SK-N-SH (cell line): Measurements from ENCODE around the gene SMIM22. TPM values are rescaled to one million over a fixed set of nuclear protein-coding genes. Genes with fewer than 3 reads are reported as not detected.
A peak's percentile ranks its signal among the peaks of the same experiment; 100 is the strongest.

Experiments
- CTCF ChIA-PET: fragments of 300-600, 350-600 bp; formaldehyde crosslinking; extraction: SDS; loops from one replicate; lab custom pipeline; 2021; lab: Yijun Ruan, JAX
- POLR2A ChIA-PET: fragments of 350-600 bp; sonication (Branson Sonifier 250); formaldehyde crosslinking; extraction: SDS; loops from one replicate; lab custom pipeline; 2020; ENCODE audit warnings: antibody characterized with exemption, inconsistent platforms; lab: Yijun Ruan, JAX
- DNase-seq: peaks from one replicate; pipeline ENCODE4 v3.0.0; 2012
- H2AFZ ChIP-seq: fragments of 200-600 bp; sonication (generic); 2 replicates; pipeline ENCODE4 v1.8.1; 2016; ENCODE audit warnings: antibody characterized with exemption, mild to moderate bottlenecking, low read depth
- H3F3A ChIP-seq: fragments of 200-600 bp; sonication (generic); replicated peaks from 2 replicates; pipeline ENCODE3; 2016; ENCODE audit warnings: antibody characterized with exemption, mild to moderate bottlenecking; ENCODE audit not compliant: insufficient read depth
- H3K27ac ChIP-seq, 2 experiments: fragments of 200-500 bp in 1 of 2; fragments of 200-600 bp in 1 of 2; sonication (Bioruptor generic) in 1 of 2; sonication (generic), shearing (Covaris generic) in 1 of 2; 2 replicates each; pipeline versions ENCODE4 v1.5.1 to v1.6.1; 2014 to 2016; ENCODE audit warnings: low read depth in 2 of 2, inconsistent platforms in 1 of 2, low read length in 1 of 2, mild to moderate bottlenecking in 1 of 2, mixed read lengths in 1 of 2
- H3K27me3 ChIP-seq: fragments of 200-600 bp; sonication (generic), shearing (Covaris generic); 2 replicates; pipeline ENCODE4 v1.6.1; 2016; ENCODE audit warnings: mixed run types; ENCODE audit not compliant: insufficient read depth
- H3K36me3 ChIP-seq, 2 experiments: fragments of 200-500 bp in 1 of 2; fragments of 200-600 bp in 1 of 2; sonication (Bioruptor generic) in 1 of 2; sonication (generic) in 1 of 2; replicated peaks in 1 of 2; 2 replicates each; pipeline versions ENCODE3 to v1.5.1; 2014 to 2016; ENCODE audit warnings: low read length in 1 of 2, mild to moderate bottlenecking in 1 of 2; ENCODE audit not compliant: insufficient read depth in 2 of 2, control insufficient read depth in 1 of 2
- H3K4me1 ChIP-seq, 2 experiments: fragments of 200-500 bp in 1 of 2; fragments of 200-600 bp in 1 of 2; sonication (Bioruptor generic) in 1 of 2; sonication (generic), shearing (Covaris generic) in 1 of 2; 2 replicates each; pipeline versions ENCODE4 v1.5.1 to v1.6.1; 2014 to 2016; ENCODE audit warnings: low read depth in 1 of 2, low read length in 1 of 2, mixed run types in 1 of 2; ENCODE audit not compliant: insufficient read depth in 2 of 2, control insufficient read depth in 1 of 2
- H3K4me2 ChIP-seq: fragments of 200-600 bp; sonication (generic), shearing (Covaris generic); 2 replicates; pipeline ENCODE4 v1.6.1; 2017; ENCODE audit warnings: mixed run types
- H3K4me3 ChIP-seq, 2 experiments: fragments of 200-500 bp in 1 of 2; fragments of 200-600 bp in 1 of 2; sonication (Bioruptor generic) in 1 of 2; sonication (generic), shearing (Covaris generic) in 1 of 2; 2 replicates each; pipeline versions ENCODE4 v1.5.1 to v1.8.1; 2014 to 2016; ENCODE audit warnings: low read depth in 2 of 2, inconsistent platforms in 1 of 2, low read length in 1 of 2, mild to moderate bottlenecking in 1 of 2, mixed read lengths in 1 of 2, moderate library complexity in 1 of 2
- H3K79me2 ChIP-seq: fragments of 200-600 bp; sonication (generic); 2 replicates; pipeline ENCODE4 v1.8.1; 2017; ENCODE audit warnings: mild to moderate bottlenecking; ENCODE audit not compliant: insufficient read depth
- H3K9ac ChIP-seq: fragments of 200-600 bp; sonication (generic); 2 replicates; pipeline ENCODE4 v1.6.1; 2017; ENCODE audit warnings: mixed run types
- H3K9me2 ChIP-seq: fragments of 200-600 bp; sonication (generic); 2 replicates; pipeline ENCODE4 v1.6.1; 2017; ENCODE audit warnings: mixed run types
- H3K9me3 ChIP-seq: fragments of 200-600 bp; sonication (generic); 2 replicates; pipeline ENCODE4 v1.6.1; 2017; ENCODE audit warnings: mixed run types, mild to moderate bottlenecking, moderate library complexity
- H4K20me1 ChIP-seq: fragments of 200-600 bp; sonication (generic); 2 replicates; pipeline ENCODE4 v1.6.1; 2017; ENCODE audit warnings: mild to moderate bottlenecking, mixed run types; ENCODE audit not compliant: insufficient read depth
- CHD2 ChIP-seq: fragments of 150-350 bp; IDR thresholded peaks from 2 replicates; pipeline ENCODE4 v1.6.1; 2018; ENCODE audit warnings: low read length; ENCODE audit not compliant: partially characterized antibody
- ELF1 ChIP-seq: IDR thresholded peaks from 2 replicates; pipeline ENCODE4 v1.4.0; 2012
- GATA2 ChIP-seq: sonication (generic); formaldehyde crosslinking; IDR thresholded peaks from 2 replicates; pipeline ENCODE4 v1.5.0; 2020; ENCODE audit warnings: mild to moderate bottlenecking, missing genetic modification reagents
- MXI1 ChIP-seq: IDR thresholded peaks from 2 replicates; pipeline ENCODE4 v1.6.1; 2012; ENCODE audit warnings: mild to moderate bottlenecking, low read depth, low read length, improper control_type of control experiment
- NFIC ChIP-seq: IDR thresholded peaks from 2 replicates; pipeline ENCODE4 v1.4.0; 2012; ENCODE audit warnings: borderline replicate concordance
- POLR2AphosphoS5 ChIP-seq: IDR thresholded peaks from 2 replicates; pipeline ENCODE4 v1.6.1; 2012; ENCODE audit warnings: low read depth, low read length
- RFX5 ChIP-seq: IDR thresholded peaks from 2 replicates; pipeline ENCODE4 v1.6.1; 2012; ENCODE audit warnings: mild to moderate bottlenecking, improper control_type of control experiment, low read length
- SIN3A ChIP-seq: IDR thresholded peaks from 2 replicates; pipeline ENCODE4 v1.6.1; 2012; ENCODE audit warnings: low read depth, mild to moderate bottlenecking, low read length, moderate library complexity, borderline replicate concordance
- TCF12 ChIP-seq: IDR thresholded peaks from 2 replicates; pipeline ENCODE4 v1.4.0; 2012
- YY1 ChIP-seq: IDR thresholded peaks from 2 replicates; pipeline ENCODE4 v1.4.0; 2012; ENCODE audit warnings: low read depth, mild to moderate bottlenecking
- WGBS: methylation state at CpG from one replicate; pipeline ENCODE4 v1.1.6; 2017; ENCODE audit warnings: low lambda C conversion rate; 5-methylcytosine and 5-hydroxymethylcytosine counted together
- polyA plus RNA-seq, 3 experiments: library from polyadenylated mRNA; depleted of rRNA; stranded (reverse); fragments of >200 nt; gene quantifications; 2 replicates each; pipeline ENCODE4 v1.2.3, GENCODE V29; 2012
- TF ChIP-seq, protein P1 (sequence below): IDR thresholded peaks from 2 replicates; pipeline ENCODE4; 2012
- TF ChIP-seq, protein P2 (sequence below): IDR thresholded peaks from 2 replicates; pipeline ENCODE4 v1.4.0; 2012; ENCODE audit warnings: low read depth, borderline replicate concordance
- TF ChIP-seq, protein P3 (sequence below): IDR thresholded peaks from 2 replicates; pipeline ENCODE4 v1.4.0; 2012; ENCODE audit warnings: low read depth, borderline replicate concordance
- TF ChIP-seq, protein P4 (sequence below): fragments of 150-350 bp; IDR thresholded peaks from 2 replicates; pipeline ENCODE4 v1.6.1; 2016; ENCODE audit warnings: mild to moderate bottlenecking, low read depth, low read length

Gene SMIM22
- polyA plus RNA-seq, 1 of the 3 experiments (the other 2 are of a cell fraction) = not detected

DNA sequence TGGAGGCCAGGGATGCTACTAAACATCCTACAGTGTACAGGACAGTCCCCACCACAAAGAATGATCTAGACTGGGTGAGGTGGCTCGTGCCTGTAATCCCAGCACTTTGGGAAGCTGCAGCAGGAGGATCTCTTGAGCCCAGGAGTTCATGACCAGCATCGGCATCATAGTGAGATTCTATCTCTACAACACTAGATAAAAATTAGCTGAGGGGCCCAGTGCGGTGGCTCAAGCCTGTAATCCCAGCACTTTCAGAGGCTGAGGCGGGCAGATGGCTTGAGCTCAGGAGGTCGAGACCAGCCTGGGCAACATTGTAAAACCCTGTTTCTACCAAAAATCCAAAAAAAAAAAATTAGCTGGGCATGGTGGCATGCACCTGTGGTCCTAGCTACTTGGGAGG is 22.8 kb upstream of the SMIM22 start:
- Histone ChIP-seq H3K27ac (peak overlapping the region in 1 of 2 experiments; percentile 52; a peak in 2 of 4 replicates), H3K4me1 (peaks cover 0 to 16% of the 10 kb centered on the region in 2 experiments; a peak in 1 of 4 replicates), H3K36me3 (no peaks in the 10 kb centered on the region), H3K79me2 (no peaks in the 10 kb centered on the region), H3F3A (peaks cover 6% of the 10 kb centered on the region), H3K27me3 (no peaks in the 10 kb centered on the region), H3K9me2 (no peaks in the 10 kb centered on the region), H3K4me3 (no peak overlapping the region), H3K9me3 (no peaks in the 10 kb centered on the region), H3K4me2 (no peak overlapping the region), H3K9ac (no peak overlapping the region), H4K20me1 (no peaks in the 10 kb centered on the region), H2AFZ (no peak overlapping the region)
- DNase-seq = no peak
- ChIA-PET POLR2A (interaction anchor here (0.7 kb wide), 1 partner anchor 31 kb away, joined by 3 read pairs; no protein-coding TSS in a partner anchor), CTCF (interaction anchor here (1.2 kb wide), 1 partner anchor 10 kb away, joined by 3 read pairs; no protein-coding TSS in a partner anchor)
- TF ChIP-seq YY1 = no peak
- TF ChIP-seq, protein P1, sequence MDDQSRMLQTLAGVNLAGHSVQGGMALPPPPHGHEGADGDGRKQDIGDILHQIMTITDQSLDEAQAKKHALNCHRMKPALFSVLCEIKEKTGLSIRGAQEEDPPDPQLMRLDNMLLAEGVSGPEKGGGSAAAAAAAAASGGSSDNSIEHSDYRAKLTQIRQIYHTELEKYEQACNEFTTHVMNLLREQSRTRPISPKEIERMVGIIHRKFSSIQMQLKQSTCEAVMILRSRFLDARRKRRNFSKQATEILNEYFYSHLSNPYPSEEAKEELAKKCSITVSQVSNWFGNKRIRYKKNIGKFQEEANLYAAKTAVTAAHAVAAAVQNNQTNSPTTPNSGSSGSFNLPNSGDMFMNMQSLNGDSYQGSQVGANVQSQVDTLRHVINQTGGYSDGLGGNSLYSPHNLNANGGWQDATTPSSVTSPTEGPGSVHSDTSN = no peak
- no peak for TF ChIP-seq CHD2
- TF ChIP-seq, protein P2, sequence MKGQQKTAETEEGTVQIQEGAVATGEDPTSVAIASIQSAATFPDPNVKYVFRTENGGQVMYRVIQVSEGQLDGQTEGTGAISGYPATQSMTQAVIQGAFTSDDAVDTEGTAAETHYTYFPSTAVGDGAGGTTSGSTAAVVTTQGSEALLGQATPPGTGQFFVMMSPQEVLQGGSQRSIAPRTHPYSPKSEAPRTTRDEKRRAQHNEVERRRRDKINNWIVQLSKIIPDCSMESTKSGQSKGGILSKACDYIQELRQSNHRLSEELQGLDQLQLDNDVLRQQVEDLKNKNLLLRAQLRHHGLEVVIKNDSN = no peak
- TF ChIP-seq, protein P3, sequence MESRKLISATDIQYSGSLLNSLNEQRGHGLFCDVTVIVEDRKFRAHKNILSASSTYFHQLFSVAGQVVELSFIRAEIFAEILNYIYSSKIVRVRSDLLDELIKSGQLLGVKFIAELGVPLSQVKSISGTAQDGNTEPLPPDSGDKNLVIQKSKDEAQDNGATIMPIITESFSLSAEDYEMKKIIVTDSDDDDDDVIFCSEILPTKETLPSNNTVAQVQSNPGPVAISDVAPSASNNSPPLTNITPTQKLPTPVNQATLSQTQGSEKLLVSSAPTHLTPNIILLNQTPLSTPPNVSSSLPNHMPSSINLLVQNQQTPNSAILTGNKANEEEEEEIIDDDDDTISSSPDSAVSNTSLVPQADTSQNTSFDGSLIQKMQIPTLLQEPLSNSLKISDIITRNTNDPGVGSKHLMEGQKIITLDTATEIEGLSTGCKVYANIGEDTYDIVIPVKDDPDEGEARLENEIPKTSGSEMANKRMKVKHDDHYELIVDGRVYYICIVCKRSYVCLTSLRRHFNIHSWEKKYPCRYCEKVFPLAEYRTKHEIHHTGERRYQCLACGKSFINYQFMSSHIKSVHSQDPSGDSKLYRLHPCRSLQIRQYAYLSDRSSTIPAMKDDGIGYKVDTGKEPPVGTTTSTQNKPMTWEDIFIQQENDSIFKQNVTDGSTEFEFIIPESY = no peak
- TF ChIP-seq, protein P4, sequence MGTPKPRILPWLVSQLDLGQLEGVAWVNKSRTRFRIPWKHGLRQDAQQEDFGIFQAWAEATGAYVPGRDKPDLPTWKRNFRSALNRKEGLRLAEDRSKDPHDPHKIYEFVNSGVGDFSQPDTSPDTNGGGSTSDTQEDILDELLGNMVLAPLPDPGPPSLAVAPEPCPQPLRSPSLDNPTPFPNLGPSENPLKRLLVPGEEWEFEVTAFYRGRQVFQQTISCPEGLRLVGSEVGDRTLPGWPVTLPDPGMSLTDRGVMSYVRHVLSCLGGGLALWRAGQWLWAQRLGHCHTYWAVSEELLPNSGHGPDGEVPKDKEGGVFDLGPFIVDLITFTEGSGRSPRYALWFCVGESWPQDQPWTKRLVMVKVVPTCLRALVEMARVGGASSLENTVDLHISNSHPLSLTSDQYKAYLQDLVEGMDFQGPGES = no peak
- no peak for TF ChIP-seq GATA2 (CRISPR knock-in tag)
- no peak for TF ChIP-seq RFX5
- TF ChIP-seq POLR2AphosphoS5 = no peak
- no peak for TF ChIP-seq ELF1
- no peak for TF ChIP-seq TCF12
- no peak for TF ChIP-seq NFIC
- TF ChIP-seq SIN3A = no peak
- TF ChIP-seq MXI1 = no peak
- WGBS = 61% methylated on average over 5 of the region's 5 CpGs
